Subcutaneous adipose tissue (tissue), 4 donors: ENCODE measurements around the gene KISS1. TPM values are rescaled to one million over a fixed set of nuclear protein-coding genes. Genes with fewer than 3 reads are reported as not detected.

Experiments
- total RNA-seq, 4 donors: library from RNA; depleted of rRNA; stranded (reverse); fragments of >200 nt; gene quantifications; one replicate each; pipeline ENCODE4 v1.1.0, GENCODE V29; 2016
- TF ChIP-seq, protein P1 (sequence below): fragments of 450-650 bp; IDR thresholded peaks from one replicate; pipeline ENCODE4 v1.5.1; 2016; ENCODE audit warnings: low read depth, mild to moderate bottlenecking, control low read depth, antibody characterized with exemption, moderate library complexity

The KISS1 gene
- total RNA-seq, 4 donors from 2014 or later: not detected

DNA sequence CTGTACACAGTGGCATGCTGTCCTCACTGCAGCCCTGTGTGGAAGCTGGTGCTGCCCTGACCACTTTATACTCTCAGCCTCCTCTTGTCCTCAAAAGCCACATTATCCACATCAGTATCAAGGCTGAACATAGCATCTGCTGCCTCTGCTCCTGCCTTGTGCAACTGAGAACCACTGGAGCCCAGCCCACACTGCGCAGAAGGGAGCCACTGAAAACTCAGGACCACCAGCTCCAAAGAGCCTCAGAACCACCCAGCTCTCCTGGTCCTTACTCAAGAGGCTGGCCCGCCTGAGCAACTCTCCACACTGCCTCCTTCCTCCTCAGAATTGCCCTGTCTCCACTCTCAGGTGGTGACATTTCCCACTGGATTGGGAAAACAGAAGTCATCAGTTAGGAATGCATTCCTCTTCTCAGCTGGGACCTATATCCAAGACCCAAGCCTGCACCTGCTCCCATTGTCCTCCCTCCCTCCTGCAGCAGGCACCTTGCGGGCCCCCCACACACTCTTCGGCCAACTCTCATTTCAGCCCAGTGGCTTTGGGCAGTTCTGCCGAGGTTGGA is 7.0 kb upstream of the KISS1 start:
- TF ChIP-seq, protein P1, sequence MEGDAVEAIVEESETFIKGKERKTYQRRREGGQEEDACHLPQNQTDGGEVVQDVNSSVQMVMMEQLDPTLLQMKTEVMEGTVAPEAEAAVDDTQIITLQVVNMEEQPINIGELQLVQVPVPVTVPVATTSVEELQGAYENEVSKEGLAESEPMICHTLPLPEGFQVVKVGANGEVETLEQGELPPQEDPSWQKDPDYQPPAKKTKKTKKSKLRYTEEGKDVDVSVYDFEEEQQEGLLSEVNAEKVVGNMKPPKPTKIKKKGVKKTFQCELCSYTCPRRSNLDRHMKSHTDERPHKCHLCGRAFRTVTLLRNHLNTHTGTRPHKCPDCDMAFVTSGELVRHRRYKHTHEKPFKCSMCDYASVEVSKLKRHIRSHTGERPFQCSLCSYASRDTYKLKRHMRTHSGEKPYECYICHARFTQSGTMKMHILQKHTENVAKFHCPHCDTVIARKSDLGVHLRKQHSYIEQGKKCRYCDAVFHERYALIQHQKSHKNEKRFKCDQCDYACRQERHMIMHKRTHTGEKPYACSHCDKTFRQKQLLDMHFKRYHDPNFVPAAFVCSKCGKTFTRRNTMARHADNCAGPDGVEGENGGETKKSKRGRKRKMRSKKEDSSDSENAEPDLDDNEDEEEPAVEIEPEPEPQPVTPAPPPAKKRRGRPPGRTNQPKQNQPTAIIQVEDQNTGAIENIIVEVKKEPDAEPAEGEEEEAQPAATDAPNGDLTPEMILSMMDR: no peak

DNA sequence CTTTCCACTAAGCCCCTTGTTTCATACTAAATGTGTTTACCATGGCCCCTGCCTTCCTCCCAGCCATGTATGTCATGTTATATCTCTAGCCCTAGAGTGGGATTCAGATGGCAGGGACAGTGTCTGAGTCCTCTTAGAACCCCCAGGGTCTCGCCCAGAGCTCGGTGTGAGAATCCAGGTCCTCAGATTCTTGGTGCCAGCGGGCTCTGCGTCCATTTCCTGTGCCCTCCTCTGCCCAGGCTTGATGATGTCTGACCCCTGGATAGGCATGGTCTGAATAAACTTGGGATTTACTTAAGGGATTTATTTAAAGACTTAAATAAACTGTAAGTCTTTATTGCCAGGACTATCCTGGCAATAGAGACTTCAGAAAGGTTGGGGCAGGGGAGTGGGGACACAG is 6.2 kb upstream of the KISS1 start:
- TF ChIP-seq, protein P1: no peak

DNA sequence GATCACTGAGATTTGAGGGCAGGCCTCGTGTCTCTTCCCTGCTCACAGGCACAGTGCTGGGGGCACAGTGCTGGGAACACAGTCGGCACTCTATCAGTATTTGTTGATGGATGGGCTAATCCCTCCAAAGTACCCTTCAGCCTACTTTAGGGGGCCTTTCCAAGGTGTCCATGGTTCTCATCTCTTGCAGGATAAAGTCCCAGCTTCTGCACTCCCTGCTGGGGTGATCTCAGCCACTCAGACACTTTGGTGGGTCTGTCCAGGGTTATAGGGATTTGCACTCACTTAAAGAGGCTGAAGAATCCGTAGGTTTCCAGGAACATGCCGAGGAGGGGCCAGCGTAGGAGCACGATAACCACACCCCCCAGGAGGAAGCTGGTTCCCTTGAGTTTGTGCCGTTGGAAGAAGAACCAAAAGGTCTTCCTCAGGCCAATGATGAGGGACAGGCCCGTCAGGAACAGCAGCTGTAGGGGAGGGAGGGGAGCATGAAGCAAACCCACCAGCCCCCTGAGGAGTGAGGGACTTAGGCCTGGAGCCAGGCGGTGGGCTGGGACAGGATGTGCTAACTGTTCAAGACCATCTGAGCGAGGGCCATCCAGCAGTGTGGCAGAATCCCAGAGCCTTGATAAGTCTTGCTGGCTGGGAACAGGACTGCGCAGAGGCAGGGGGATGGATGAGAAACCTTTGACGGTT is 5.2 kb upstream of the KISS1 start:
- TF ChIP-seq, protein P1: no peak

DNA sequence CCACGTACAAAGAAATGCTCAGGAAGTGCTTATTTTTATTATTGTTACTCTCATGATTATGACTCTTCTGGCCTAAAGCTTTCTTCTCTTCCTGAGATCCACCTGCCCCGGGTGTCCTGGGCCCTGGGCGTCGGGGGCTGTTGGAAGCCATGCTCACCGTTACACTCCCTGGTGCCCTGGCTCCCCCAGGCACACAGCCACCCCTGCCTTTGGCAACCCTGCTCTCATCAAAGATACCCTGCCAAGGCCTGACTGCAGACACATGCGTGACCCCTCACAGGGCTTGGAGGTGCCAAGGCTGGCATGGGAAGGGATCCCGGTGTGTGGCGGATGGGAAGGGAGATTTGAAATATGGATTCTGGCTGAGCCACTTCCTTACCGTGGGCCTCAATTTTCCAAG is 3.3 kb upstream of the KISS1 start:
- TF ChIP-seq, protein P1: no peak

DNA sequence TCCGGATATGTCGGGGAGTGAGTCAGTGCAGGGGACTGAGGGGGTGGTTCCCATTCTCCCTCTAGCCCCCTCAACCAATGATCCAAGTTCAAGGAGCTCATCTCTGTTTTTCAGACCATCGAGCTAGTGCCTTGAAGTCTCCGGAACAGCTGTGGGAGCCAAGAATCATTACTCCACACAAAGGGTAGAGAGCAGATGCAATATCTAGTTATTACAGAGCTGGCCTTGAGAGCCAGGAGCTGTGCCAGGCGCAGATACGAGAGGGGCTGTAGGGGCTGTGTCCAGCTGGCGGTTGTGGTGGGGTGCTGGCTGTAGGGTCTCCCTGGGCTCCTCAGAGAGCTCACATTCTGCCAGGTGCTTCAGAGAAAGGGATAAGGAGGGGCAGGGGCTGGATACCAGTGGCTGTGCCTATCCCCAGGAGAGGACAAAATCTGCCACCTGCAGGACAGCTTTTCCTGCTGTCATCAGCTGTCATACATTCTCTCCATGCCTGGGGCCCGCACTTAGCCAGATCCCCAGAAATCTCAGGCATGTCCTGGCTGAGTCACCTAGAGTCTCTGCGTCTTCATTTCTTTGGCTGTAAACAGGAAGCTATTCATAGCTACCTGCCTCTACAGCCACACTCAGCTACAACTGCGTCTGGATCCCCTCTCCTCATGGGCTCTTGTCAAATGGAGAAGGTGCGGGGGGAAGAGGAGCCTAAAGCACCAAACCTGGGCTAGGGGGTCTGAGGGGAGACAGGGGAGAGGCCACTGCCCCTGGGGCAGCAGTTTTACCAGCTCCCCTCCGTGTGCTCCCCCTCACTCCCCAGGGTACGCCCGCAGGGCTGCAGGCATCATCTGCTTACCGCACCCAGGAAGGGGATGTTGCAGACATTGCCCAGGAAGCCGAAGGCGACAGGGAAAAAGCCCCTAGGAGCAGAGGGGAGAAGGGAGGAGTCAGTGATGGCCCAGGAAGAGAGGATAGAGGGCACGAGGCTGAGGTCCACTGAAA is 2.4 kb upstream of the KISS1 start:
- TF ChIP-seq, protein P1: no peak

DNA sequence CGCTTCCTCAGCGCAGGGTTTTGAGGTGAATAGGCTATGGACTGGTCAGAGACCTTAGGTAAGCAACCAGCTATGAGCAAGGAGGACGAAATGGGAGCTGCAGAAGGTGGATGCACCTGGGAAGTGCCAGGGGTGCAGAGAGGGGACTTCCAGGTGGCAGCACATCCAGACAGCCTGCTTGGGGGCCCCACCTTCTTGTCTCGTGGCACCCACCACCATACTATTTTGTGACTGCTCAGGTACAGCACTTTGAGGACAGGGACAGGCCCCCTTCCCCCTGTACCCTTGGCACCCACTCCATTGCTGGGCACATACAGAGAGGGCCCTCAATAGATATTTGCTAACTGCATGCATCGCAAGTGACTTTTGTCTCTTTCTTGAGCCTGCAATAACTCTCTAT is 777 bp upstream of the KISS1 start:
- TF ChIP-seq, protein P1: no peak

DNA sequence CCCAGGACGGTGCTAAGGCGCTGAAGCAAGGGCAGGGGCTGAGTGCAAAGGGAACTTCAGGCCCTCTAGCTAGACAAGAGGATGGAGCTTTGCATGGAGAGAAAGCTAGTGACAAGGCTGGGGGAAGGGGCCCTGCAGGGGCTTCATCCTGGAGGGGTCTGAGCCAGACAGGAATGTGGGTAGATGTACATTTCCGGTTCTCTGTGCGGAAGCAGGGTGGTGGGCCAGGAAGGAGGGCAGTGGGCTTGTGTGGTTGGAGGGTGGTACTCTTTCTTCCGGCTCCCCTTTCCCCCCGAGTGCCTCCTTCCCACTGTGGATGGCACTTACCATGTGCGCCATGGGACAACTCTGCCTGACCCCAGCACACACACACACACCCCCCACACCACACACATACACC is 1.5 kb downstream of the KISS1 start:
- TF ChIP-seq, protein P1: no peak
